RWPE1 (cell line): Measurements from ENCODE around the gene CDC42SE2.
A peak's percentile ranks its signal among the peaks of the same experiment; 100 is the strongest.
"Not testable (repeated sequence)": the region's sequence is repeated elsewhere in the genome, so short reads cannot be mapped to it uniquely, and the experiment has no call there.

Experiments
- CTCF ChIA-PET: fragments of 350-600 bp; sonication (Branson Sonifier 250); formaldehyde crosslinking; extraction: SDS; loops from one replicate; lab custom pipeline; 2021; lab: Yijun Ruan, JAX
- POLR2A ChIA-PET: fragments of 400-600 bp; formaldehyde crosslinking; extraction: SDS; loops from one replicate; lab custom pipeline; 2020; ENCODE audit warnings: antibody characterized with exemption; ENCODE audit not compliant: low non-redundant PET; lab: Yijun Ruan, JAX
- DNase-seq: peaks from one replicate; pipeline ENCODE4 v3.0.0; 2012; ENCODE audit warnings: low spot score
- H3K27ac ChIP-seq: fragments of 450-650 bp; 2 replicates; pipeline ENCODE4 v1.5.1; 2017
- CTCF ChIP-seq: fragments of 450-650 bp; conservative IDR thresholded peaks from 2 replicates; pipeline ENCODE4 v1.5.1; 2017; ENCODE audit warnings: low read depth, mild to moderate bottlenecking

The CDC42SE2 gene

GRCh38 chr5:131272724-131273123 lies 8.9 kb downstream of the CDC42SE2 start:
- H3K27ac ChIP-seq: no peak overlapping the region
- no peak for DNase-seq
- POLR2A ChIA-PET: no interaction called here
- CTCF ChIA-PET: interaction anchor here (0.6 kb wide), 1 partner anchor 140 kb away, joined by 4 read pairs; no protein-coding TSS in a partner anchor
- no peak for TF ChIP-seq CTCF

- ChIA-PET CTCF (interaction anchor here (0.7 kb wide), 1 partner anchor 12 kb away, joined by 6 read pairs; no protein-coding TSS in a partner anchor), POLR2A (no interaction called here)
- no peak overlapping the region for H3K27ac ChIP-seq
- TF ChIP-seq CTCF: no peak
- no peak for DNase-seq
These were observed 10.6 kb downstream of the CDC42SE2 start for GRCh38 chr5:131274326-131275063.

GRCh38 chr5:131276072-131276471 lies 12.2 kb downstream of the CDC42SE2 start:
- ChIA-PET CTCF (interaction anchor here (0.5 kb wide), 1 partner anchor 104 kb away, joined by 4 read pairs; no protein-coding TSS in a partner anchor), POLR2A (interaction anchor here (0.6 kb wide), 2 partner anchors 36 to 106 kb away, joined by 4 to 5 read pairs; no protein-coding TSS in a partner anchor)
- no peak for TF ChIP-seq CTCF
- no peak overlapping the region for H3K27ac ChIP-seq
- no peak for DNase-seq

GRCh38 chr5:131277447-131277846 lies 13.6 kb downstream of the CDC42SE2 start:
- H3K27ac ChIP-seq: no peak overlapping the region
- no peak for DNase-seq
- POLR2A ChIA-PET: interaction anchor here (0.5 kb wide), 1 partner anchor 11 kb away, joined by 3 read pairs; no protein-coding TSS in a partner anchor
- no peak for TF ChIP-seq CTCF
- CTCF ChIA-PET: interaction anchor here (0.8 kb wide), 1 partner anchor 49 kb away, joined by 8 read pairs; no protein-coding TSS in a partner anchor

- ChIA-PET POLR2A (no interaction called here), CTCF (interaction anchor here (0.8 kb wide), 1 partner anchor 49 kb away, joined by 8 read pairs; no protein-coding TSS in a partner anchor)
- no peak for TF ChIP-seq CTCF
- DNase-seq: no peak
- peak overlapping the region; percentile 70 for H3K27ac ChIP-seq
These were observed 14.3 kb downstream of the CDC42SE2 start for GRCh38 chr5:131277875-131278740.

- H3K27ac ChIP-seq, POLR2A ChIA-PET, DNase-seq, CTCF ChIA-PET: not testable (repeated sequence)
These were observed 14.9 kb downstream of the CDC42SE2 start for GRCh38 chr5:131278741-131279124.
